ENCODE data around the gene IQCF2.
"Not testable (repeated sequence)": the region's sequence is repeated elsewhere in the genome, so short reads cannot be mapped to it uniquely, and the experiment has no call there.

Gene IQCF2

DNA sequence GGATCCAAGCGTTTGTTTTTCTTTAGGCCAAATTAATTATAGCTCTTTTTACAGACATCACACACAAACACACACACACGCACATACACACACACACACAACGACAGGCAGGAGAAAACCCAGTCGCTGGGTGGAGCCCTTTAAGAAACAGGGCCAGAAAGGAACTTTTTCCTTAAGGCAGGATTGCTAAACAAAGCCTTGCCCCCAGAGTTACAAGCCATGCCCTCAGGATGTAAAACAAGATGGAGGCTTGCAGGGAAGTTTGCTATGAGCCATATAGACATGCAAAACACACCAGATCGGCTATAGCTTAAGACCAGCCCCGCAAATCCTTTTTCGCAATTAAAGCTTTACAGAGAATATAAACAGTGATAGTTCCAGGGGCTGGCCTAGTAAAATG is 16.3 kb upstream of the IQCF2 start:
- TF ChIP-seq, protein P1, sequence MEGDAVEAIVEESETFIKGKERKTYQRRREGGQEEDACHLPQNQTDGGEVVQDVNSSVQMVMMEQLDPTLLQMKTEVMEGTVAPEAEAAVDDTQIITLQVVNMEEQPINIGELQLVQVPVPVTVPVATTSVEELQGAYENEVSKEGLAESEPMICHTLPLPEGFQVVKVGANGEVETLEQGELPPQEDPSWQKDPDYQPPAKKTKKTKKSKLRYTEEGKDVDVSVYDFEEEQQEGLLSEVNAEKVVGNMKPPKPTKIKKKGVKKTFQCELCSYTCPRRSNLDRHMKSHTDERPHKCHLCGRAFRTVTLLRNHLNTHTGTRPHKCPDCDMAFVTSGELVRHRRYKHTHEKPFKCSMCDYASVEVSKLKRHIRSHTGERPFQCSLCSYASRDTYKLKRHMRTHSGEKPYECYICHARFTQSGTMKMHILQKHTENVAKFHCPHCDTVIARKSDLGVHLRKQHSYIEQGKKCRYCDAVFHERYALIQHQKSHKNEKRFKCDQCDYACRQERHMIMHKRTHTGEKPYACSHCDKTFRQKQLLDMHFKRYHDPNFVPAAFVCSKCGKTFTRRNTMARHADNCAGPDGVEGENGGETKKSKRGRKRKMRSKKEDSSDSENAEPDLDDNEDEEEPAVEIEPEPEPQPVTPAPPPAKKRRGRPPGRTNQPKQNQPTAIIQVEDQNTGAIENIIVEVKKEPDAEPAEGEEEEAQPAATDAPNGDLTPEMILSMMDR (conservative IDR thresholded peaks at IDR 0.05; ENCODE audit: control insufficient read depth, insufficient read depth, low read depth, low read length): no peak
- no peak for DNase-seq (ENCODE audit: low read depth)
- no peak overlapping the region for H3K4me3 ChIP-seq (ENCODE audit: control insufficient read depth, low read depth, low read length)

DNA sequence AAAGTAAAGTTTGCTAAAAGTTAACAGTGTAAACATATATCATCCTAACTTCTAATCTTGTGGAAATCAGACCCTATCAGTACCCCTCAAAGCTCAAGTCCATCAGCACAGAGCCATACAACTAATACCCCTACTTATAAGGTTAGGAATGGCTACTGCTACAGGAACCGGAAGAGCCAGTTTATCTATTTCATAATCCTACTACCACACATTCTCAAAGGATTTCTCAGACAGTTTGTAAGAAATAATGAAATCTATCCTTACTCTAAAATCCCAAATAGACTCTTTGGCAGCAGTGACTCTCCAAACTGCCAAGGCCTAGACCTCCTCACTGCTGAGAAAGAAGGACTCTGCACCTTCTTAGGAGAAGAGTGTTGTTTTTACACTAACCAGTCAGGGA is 6.0 kb upstream of the IQCF2 start:
- DNase-seq (ENCODE audit: low read depth): not testable (repeated sequence)

DNA sequence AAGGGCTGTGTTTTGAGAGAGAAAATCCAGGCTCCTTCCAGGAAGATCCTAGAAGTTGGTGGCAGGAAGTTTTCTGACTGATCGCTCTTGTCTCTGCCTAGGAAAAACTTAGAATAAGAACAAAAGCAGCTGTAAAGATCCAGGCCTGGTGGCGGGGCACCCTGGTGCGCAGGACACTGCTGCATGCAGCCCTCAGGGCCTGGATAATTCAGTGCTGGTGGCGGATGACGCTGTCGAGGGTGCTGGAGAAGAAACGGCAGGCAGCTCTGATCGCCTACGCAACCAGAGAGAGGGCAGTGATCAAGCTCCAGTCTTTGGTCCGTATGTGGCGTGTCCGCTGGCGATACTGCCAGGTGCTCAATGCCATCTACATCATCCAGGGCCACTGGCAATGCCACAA is 1.5 kb downstream of the IQCF2 start:
- TF ChIP-seq, protein P1 (conservative IDR thresholded peaks at IDR 0.05; ENCODE audit: control insufficient read depth, insufficient read depth, low read depth, low read length): no peak
- DNase-seq (ENCODE audit: low read depth): no peak
- no peak overlapping the region for H3K4me3 ChIP-seq (ENCODE audit: control insufficient read depth, low read depth, low read length)

More for the DNA sequence above, 6.0 kb upstream of the IQCF2 start:
- H3K4me3 ChIP-seq (ENCODE audit: control insufficient read depth, low read depth, low read length): not testable (repeated sequence)

DNA sequence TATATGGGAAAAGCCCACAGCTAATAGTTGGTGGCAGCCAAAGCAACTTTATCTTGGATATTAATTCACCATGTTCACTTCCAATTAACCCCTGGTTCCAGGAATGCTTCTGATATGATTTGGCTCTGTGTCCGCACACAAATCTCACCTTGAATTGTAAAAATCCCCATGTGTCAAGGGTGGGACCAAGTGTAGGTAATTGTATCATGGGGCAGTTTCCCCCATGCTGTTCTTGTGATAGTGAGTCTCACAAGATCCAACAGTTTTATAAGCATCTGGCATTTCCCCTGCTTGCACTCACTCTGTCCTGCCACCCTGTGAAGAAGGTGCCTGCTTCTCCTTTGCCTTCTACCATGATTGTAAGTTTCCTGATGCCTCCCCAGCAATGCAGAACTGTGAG is 7.5 kb downstream of the IQCF2 start:
- not testable (repeated sequence) for H3K4me3 ChIP-seq (ENCODE audit: control insufficient read depth, low read depth, low read length); DNase-seq (ENCODE audit: low read depth)

DNA sequence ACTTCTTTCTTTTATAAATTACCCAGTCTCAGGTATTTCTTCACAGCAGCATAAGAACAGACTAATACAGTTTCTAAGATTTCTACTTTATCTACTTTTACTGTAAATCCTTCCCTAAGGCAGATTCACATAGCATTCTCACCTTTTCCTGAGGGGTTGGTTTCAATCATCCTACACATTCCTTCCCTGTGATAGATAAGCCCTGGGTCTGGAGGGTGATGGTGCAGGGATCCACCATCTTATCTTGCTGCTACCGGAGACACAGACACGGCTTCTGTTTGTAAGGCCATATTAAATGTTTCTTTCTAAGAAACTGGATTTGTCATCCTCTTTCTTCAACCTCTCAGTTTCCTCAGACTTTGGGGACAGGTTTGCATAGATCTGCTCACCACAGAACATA is 7.9 kb downstream of the IQCF2 start:
- TF ChIP-seq, protein P1 (conservative IDR thresholded peaks at IDR 0.05; ENCODE audit: control insufficient read depth, insufficient read depth, low read depth, low read length): no peak
- DNase-seq (ENCODE audit: low read depth): no peak

DNA sequence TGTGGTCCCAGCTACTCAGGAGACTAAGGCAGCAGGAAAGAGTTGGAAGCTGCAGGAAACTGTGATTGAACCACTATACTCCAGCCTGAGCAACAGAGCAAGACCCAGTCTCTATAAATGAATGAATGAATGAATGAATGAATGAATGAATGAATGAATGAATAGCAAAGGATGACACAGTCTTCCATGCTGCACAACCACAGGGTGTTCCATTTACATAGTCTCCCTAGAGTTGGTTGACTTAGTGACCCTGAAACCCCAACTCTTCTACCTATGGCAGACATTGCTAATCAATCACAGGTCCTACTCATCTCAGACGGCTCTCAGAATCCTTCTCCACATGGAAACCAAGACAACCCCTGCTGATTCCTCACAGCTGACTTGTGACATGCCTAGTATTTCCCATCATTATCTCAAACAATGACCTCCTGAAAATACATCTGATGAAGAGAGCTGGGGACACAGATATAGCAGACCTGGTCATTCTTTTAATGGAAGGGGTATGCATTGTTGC is 11.9 kb downstream of the IQCF2 start:
- no peak overlapping the region for H3K4me3 ChIP-seq (ENCODE audit: control insufficient read depth, low read depth, low read length)
- TF ChIP-seq, protein P1 (conservative IDR thresholded peaks at IDR 0.05; ENCODE audit: control insufficient read depth, insufficient read depth, low read depth, low read length): no peak
- no peak for DNase-seq (ENCODE audit: low read depth)

More for the DNA sequence above, 7.9 kb downstream of the IQCF2 start:
- H3K4me3 ChIP-seq (ENCODE audit: control insufficient read depth, low read depth, low read length): no peak overlapping the region

DNA sequence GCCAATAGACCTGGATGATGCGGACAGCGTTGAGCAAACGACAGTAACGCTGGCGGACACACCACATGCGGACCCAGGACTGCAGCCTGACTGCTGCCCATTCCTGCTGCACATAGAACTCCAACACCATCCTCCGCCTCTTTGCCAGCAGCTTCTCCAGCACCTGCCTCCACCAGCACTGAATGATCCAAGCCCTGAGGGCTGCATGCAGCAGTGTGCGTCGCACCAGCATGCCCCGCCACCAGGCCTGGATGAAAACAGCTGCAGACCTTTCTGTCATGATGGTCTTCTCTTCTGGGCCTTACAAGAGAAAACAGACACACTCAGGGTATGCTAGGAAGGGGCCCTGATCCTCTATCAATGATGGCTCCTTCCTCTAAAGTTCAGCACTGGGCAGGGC is 12.5 kb downstream of the IQCF2 start:
- DNase-seq (ENCODE audit: low read depth): no peak
- TF ChIP-seq, protein P1 (conservative IDR thresholded peaks at IDR 0.05; ENCODE audit: control insufficient read depth, insufficient read depth, low read depth, low read length): no peak
- H3K4me3 ChIP-seq (ENCODE audit: control insufficient read depth, low read depth, low read length): no peak overlapping the region

DNA sequence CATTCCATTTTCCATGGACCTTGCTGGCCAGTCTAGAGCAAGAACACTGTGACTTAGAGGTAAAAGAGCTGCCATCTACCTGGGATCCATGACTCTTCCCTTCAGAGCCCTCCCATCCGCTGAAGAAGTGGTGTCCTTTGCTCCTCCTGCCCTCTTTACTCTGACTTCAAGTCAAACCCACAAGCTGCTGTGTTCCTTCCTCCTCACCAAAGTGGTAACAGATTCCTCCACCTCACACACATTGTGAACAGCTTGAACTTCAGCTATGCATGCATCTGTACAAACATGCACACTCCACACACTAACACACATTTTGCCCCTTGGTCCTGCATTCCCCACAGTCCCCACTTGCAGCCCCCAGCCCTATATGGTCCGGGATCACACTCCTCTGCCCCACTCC is 13.0 kb downstream of the IQCF2 start:
- H3K4me3 ChIP-seq (ENCODE audit: control insufficient read depth, low read depth, low read length): no peak overlapping the region
- no peak for DNase-seq (ENCODE audit: low read depth)
- TF ChIP-seq, protein P1 (conservative IDR thresholded peaks at IDR 0.05; ENCODE audit: control insufficient read depth, insufficient read depth, low read depth, low read length): no peak

Data from fibroblast of mammary gland (primary cell).